Gastroesophageal sphincter (tissue), 3 donors: ENCODE results near the gene FABP7.

ENCODE experiments used
- CTCF ChIP-seq, 4 experiments: fragments of 200-600 bp in 2 of 4; fragments of 450-650 bp in 2 of 4; sonication (generic) in 1 of 4; IDR thresholded peaks; one replicate each; pipeline ENCODE4 v1.5.1; 2017 to 2019; ENCODE audit warnings: antibody characterized with exemption in 4 of 4, mild to moderate bottlenecking in 2 of 4, moderate library complexity in 2 of 4
- EP300 ChIP-seq: sonication (generic); formaldehyde crosslinking; IDR thresholded peaks from one replicate; pipeline ENCODE4 v1.6.1; 2017; ENCODE audit warnings: antibody characterized with exemption, mild to moderate bottlenecking
- POLR2A ChIP-seq, 2 donors: fragments of 450-650 bp; IDR thresholded peaks; one replicate each; pipeline ENCODE4 v1.6.1; 2017; ENCODE audit warnings: antibody characterized with exemption in 2 of 2, mild to moderate bottlenecking in 2 of 2, moderate library complexity in 1 of 2

DNA sequence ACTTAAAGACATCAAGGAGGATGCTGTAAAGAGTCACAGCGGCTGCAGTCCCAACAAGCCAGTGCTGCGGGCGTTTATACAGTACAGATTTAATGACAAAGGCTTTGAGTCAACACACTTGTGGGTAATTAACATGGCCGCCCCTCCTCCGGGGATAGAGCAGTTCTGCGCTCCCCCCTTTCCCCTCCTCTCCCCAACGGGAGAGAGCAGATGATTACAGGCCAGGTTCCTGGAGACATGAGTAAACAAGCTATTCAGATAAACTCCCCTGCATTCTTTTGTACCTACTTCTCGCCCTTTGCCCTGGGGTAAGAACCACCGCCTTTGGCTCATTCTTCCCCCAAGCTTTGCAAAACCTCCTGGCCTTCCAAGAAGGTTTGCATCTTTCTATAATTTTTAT is 23.6 kb upstream of the FABP7 start:
- no peak for TF ChIP-seq POLR2A (IDR thresholded peaks at IDR 0.05)
- no peak for TF ChIP-seq CTCF (IDR thresholded peaks at IDR 0.05)
- TF ChIP-seq EP300: no peak
